Stimulated activated CD4-positive, alpha-beta T cell treated with anti-CD3 and anti-CD28 coated beads, TNF-alpha, amount 100 ng/mL, for 48 hours (primary cell): Measurements from ENCODE around the gene TTF1.

Experiments
- DNase-seq, 3 donors: peaks; one replicate each; pipeline ENCODE4 v3.0.0-alpha.2; 2020; ENCODE audit warnings: low read depth in 3 of 3

TTF1 gene, protein sequence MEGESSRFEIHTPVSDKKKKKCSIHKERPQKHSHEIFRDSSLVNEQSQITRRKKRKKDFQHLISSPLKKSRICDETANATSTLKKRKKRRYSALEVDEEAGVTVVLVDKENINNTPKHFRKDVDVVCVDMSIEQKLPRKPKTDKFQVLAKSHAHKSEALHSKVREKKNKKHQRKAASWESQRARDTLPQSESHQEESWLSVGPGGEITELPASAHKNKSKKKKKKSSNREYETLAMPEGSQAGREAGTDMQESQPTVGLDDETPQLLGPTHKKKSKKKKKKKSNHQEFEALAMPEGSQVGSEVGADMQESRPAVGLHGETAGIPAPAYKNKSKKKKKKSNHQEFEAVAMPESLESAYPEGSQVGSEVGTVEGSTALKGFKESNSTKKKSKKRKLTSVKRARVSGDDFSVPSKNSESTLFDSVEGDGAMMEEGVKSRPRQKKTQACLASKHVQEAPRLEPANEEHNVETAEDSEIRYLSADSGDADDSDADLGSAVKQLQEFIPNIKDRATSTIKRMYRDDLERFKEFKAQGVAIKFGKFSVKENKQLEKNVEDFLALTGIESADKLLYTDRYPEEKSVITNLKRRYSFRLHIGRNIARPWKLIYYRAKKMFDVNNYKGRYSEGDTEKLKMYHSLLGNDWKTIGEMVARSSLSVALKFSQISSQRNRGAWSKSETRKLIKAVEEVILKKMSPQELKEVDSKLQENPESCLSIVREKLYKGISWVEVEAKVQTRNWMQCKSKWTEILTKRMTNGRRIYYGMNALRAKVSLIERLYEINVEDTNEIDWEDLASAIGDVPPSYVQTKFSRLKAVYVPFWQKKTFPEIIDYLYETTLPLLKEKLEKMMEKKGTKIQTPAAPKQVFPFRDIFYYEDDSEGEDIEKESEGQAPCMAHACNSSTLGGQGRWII

DNA sequence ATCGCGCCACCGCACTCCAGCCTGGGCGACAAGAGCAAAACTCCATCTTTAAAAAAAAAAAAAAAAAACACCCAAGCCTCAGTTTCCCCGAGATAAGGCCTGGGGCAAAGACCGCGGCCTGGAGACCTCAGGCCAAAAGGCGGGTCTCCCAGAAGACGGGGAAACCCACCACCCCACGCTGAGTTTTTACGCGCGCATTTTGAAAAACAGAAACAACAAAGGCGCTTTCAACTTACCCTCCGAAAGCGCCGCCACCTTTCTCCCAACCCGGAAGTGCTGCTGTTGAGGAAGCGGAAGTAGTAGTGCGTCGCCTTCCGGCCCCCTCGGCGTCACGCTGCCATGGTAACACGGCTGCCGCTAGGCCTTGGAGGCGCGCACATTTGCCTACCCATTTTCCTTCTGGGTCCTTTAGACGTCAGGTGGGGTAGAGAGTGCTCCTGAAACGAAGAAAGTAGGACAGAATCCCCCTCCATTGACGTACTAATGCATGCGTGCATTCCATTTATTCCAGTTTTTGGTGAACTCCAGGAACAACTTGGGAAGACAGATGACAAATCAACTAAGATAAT is at the start of gene TTF1:
TTF1 (minus strand) TSS at position 287 of the 569 bp plus-strand sequence. CDS start 4,019 bp downstream, outside the sequence.
- peak; percentile 84 to 96 (median 87) for DNase-seq

DNA sequence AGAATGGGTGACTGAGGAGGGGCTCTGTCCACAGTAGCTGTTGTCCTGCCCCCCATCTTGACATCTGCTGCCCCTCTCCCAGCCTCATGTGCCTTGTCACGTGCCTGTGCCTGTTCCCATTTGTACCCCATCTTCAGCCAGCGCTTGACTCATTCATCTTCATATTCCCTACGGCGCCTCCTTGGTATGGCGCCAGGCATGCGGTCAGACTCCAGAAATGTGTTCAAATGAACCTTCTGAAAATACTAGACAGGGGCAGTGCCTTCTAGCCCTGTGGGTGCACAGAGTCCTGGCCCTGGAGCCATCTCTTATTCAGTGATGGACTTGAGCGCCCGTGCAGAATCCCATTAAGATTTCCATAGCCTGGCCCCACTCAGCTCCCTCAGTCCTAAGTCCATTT is 49.6 kb upstream of the TTF1 start:
- no peak for DNase-seq

DNA sequence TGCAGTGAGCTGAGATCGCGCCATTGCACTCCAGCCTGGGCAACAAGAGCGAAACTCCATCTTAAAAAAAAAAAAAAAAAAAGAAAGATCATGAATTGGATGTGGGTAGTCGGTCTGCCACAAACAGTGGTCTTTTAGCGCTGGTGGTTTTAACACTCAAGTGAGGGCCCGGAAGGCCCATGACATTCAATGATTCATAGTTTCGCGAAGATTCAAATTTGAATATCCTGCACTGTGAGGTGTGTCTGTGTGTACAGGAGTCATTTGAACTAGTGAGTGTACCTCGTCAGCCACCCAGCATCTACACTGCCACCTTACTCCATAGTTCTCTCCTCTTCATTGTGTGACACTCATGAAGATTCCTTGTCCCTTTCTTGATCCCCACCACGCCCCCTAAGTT is 44.6 kb upstream of the TTF1 start:
- DNase-seq: no peak

DNA sequence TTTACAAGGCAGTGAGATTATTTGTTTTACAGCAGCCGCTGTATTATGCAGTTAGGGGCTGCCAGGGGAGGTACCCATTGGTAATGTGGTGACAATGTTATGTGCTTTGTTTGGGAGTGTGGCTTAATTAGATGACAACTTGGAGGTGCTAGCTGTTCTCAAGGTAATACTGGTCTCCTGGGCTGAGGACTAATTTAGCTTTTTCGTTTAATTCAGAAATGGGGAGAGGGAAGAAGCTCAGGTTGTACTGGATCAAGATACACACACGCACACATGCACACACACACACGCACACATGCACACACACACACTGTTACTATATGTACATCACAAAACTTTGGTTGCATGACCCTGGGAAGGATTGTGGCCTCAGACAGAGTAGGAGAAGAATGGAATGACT is 41.3 kb upstream of the TTF1 start:
- DNase-seq: no peak

DNA sequence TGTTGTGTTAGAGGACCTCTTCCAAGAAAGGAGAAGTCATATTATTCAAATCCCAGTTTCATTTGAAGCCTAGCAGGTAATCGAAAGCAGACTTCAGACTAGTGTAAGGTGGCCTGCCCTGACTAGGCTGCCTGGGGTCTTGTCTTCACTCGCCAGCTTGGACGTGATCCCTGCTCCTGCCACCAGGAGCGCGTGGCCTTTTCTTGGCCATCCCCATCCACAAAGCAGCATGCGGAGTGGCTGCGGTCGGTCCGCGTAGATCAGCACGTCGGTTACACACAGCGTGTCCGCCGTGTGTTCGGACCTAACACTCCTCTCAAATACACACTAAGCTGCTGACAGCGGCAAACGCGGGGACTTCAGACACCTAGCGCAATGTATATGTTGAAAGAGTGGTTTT is 40.7 kb upstream of the TTF1 start:
- DNase-seq: no peak

DNA sequence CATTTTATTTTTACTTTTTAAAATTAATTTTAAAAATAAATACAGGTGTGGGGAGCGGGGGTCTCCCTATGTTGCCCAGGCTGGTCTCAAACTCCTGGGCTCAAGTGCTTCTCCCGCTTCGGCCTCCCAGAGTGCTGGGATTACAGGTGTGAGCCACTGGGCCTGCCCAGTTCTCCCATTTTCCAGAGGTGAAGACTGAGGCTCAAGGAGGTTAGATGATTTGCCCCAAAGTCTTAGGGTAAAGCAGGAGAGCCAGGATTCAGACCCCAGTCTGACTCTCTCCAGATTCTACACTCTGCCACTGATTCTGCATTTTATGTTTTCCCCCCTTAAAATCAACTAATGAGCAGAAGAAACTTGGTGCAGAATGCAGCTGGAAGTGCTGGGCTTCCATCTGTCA is 40.2 kb upstream of the TTF1 start:
- no peak for DNase-seq

DNA sequence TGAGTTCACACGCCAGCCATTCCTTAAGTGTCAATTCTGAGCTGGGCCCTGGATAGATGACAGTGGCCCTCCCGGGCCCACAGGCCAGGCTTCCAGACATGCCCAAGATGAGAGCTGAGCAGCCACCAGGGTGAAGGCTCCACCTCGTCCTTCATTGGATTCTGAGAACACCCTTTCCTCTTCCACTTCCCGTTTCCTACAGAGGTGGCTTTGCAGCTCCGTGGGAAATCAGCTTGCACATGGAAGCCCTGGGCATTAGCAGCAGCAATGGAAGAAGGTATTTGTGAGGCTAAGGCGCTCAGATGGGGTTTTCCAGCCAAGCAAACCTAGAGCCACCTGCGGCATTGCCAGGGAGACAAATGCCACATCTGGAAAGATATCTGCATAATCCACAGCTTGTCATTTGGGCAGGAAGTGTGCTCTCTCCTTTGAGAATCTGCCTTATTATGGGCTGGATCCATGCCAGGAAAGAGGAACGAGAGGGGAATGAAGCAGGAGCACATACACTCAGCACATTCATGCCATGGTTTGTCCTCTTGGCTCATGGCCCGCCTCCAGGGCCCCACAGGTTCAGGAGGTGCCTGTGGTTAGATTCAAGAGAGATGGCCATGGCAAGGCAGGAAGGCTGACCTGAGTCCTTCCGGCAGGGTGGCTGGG is 37.4 kb upstream of the TTF1 start:
- DNase-seq: no peak

DNA sequence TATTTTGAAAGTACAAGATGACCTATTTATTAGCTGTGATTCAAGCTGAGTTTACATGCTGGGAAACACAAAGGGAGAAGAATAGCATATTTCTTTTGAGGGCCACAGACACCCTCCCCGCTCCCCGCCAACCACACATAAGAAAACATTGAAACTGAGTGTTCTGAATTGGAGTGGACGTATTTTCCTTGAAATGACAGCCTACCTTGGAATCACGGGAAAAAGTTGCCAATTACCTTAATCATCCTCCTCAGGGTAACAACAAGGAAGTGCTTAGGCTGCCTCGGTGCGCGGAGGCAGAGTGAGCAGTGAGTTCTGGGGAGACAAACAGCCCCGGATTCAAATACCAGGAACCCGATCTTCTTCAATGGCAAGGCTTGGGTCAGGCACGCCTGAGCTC is 34.8 kb upstream of the TTF1 start:
- DNase-seq: no peak

DNA sequence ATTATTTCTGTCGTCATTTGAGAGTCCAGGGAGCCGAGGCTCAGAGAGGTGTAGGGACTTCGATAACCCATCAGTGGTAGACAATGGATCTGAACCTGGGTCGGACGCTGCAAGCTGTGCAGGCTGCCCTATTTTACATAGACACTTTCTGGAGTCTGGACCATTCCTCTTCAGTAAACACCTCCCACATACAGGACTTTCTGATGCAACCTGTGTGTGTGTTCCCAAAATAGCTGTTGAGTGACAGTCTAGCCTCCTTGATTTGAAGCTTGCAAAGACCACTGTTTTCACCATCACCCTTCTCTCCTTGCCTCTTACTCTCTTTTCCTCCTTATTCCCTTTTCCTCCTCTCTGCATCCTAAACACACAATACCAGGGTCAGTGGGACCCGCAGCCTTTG is 34.1 kb upstream of the TTF1 start:
- no peak for DNase-seq

DNA sequence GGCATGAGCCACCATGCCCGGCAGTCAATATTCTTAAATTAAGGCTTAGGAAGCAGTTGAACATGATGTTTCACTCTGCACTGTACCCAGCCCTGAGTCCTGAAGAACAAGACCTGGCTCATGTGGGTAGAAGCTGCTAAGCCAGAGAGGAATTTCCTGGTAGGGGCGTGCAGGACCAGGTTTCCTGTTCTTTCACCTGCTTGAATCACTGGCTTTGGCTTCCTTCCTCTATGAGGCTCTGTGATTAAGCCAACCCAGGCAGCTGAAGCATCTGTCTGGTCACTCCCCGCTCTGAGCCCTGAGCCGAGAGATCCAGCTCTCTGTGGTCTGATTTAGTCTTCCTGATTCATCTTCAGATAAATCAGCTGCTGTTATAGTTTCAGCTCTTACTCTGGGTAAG is 32.5 kb upstream of the TTF1 start:
- no peak for DNase-seq

DNA sequence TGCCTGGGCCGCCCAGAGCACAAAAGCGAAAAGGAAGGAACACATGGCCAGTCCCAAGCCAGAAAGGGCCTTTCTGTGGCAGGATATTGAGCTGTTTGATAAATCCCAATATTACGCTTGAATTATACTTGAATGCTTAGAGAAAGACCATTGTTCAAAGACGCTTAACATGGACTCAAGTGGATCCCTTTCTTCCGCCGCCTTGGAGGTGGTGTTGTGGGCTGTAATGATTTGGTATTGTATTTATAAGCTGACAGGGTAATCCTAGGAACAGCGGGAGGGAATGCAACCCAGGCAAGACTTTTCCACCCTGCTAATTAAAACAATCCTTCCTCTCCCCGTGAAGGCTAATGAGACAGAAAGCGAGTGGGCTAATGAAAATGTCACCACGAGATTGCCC is 28.2 kb upstream of the TTF1 start:
- no peak for DNase-seq

DNA sequence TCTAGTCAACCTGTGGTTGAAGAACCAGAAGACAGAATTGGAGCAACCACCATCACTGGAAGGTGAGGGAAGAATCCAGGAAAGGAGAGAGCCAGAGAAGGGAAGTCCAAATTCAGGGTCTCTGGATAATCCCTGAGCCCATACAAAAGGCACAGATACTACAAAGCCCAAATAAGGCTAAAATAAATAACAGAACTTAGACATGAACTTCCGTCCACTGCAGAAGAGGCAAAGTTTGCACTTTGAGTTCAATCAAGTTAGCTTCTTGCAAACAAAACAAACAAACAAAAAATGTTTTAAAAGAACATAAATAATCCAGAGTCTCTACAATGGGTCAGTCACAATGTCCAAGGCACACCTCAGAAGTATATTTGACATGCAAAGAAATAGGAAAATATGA is 24.4 kb upstream of the TTF1 start:
- no peak for DNase-seq

DNA sequence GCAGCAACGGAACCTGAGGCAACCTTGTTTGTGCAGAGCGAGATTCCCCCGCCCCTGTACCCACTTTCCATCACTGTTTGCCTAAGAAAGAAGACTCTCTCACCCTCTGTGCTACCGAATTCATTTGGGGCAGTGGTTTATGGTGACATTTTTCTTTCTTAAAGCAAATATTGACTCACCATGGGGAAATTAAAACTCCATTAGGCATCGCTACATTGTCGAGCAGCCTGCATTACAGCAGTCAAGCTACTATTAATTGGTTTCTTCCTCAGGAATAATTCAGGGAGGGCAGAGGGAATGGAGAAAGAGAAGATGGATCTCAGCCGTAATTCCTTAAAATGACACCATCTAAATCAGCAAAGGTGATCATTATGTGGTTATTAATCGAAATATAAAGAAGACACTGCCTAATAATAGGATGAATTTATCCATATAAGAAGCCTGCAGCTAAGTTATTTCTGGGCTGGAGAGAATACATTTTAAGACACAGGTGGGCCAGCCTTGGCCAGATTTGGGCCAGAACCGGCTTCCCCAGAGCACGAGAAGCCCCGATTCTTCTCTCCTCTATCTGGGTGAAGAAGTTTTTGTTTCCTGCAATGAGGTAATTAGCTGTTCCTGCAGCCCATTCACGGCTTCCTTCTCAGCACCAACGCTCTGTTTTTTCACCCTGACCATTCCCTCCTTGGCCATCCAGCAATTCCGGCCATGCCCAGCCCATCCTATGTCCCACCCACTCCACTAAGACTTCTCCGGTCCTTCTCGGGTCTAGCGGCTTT is 20.2 kb upstream of the TTF1 start:
- DNase-seq: no peak

DNA sequence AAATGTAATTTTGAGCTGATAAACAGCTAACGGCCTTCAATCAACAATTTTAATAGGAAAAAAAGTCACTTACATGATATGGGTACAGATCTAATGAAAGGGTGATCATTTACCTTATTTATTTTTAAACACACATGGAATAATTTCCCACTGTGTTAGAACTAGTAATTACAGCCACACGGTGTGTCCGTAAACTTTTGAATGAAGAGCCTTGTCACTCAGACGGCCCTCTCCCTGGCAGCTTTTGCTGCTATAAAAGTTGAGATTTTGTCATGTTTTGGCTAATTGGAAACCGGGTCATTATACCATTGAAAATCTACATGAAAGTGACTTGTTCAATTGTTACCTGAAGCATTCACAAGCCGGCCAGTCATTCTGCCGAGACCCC is 19.0 kb upstream of the TTF1 start:
- DNase-seq: no peak

DNA sequence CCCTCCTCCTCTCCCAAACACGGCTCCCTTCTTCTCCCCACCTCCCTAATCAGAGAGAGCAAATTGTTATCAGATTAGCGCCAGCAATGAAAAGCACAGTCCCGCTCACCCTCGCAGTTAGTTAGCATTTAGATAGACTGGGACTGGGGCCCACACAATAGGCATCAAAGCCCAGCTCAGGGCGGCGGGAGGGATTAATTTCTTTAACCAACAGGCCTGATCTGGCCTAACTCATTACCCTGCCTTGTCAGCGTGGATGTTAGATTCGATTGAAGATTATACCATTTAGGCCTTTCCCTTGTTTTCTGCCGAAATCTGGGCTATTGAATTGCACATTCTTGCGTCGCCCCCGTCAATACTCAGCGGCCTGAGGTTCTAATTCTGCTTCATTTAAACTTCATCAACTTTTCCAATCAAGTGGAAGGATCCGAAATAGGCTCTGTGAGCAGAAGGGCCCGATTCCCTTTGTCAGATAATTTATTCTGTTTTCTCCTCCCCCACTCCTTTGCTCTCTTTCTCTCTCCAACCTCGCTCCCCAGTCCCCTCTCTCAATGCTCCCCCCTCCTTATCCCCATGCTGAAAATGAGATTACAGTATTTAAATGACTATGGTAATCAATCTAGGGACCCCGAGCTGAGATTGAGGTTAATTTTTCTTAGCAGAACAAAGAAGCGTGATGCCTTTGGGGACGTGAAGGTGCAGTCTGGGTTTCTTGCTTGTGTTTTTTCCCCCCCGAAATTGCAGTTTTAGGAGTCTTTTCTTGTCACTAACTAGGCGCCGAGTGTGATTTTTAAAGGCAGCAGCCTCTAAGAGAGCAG is 18.4 kb upstream of the TTF1 start:
- DNase-seq: no peak

DNA sequence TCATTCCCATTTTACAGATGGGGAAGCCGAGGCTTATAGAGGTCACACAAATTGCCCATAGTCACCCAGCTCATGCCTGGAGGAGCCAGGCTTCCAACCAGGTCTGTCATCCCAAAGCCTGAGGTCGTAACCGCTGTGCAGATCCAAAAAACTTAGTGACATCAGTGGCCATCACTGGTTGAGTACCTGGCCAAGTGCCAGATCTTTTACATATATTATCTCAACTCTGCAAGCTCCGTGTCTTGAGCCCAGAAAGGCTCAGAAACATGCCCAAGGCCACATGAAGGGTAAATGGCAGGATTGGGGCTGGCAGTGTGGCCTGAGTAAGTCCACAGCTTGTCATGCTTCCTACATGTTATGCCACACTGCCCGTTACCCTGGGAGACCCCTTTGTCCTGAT is 16.9 kb upstream of the TTF1 start:
- DNase-seq: no peak

DNA sequence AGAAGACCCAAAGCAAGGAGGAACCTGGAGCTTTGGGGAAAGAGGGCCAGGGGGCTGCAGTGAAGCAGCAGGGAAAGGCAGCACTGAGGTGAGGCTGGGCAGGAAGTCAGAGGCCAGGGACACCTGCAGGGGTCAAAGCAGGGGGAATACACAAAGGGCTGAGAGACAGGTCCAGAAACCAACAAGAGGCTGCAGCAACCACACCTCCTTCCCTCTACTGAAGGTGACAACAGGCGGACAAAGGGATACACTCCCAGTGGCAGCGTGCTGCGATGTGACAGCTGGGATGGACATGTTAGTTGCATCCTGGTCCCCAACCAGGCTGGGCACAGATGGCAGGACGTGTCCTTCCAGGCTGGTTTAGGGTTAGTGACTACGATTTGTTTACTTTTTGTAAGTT is 15.9 kb upstream of the TTF1 start:
- no peak for DNase-seq

DNA sequence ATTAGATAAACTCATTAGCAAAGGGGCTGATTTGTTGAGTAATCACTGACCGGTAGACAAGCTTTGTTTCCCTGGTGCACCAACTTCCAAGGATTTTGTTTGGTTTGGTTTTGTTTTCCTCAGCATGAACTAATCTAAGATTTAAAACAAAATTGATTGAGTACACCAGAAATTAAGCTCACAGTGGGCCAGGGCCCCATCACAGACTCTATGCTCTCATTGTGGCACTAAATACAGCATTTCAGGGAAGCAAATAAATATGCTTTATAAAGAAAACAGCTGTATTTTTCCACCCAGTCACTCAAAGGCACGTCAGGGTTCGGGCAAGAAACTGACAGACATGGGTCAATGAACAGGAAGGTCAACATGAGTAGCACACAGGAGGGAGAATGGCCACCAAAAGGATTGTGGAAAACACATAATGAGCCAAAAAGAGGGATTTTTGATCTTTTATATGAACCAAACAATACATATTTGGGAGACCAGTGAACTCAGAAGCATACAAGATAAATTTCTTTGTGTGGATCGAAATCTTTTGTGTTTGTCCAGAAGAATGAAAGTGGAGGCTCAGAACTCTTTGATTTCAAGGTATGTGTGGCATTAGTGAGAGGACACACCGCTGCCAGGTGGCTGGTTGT is 12.2 kb upstream of the TTF1 start:
- no peak for DNase-seq

DNA sequence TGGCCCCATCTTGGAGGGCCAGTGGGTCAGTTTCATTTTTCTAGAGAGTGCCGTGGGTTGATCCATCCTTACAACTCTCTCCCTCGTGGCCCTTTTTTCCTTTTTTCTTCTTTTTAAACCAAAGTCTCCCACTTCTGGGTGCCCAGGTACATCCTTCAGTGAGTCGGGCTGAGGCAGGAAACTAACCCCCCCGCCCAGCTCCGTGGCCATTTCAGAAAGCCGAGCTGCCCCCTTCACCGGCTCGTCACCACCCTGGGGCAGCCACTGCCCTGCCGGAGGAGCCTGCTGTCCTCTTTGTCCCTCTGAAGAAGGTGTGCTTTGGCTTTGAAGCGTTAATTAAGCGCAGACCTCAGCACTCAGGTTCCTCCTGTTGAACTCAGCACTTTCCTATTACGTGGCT is 8.5 kb upstream of the TTF1 start:
- DNase-seq: no peak

DNA sequence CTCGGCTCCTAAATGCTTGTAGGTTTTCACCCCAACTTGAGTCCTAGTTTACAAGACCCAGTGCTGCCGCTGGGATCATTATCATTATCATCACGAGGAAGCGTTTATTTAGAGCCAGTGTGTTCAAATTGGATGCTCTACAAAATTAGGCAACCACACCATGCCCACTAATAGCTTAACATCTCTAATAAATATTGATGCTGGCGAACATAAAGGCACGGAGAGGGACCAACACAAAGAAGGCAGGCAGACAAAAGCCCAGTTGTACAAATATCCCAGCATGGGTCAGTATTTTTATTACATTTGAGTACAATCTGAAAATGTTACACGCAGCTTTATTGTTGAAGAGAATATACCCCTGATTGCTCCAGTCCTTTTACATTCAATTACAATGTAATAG is 8.1 kb upstream of the TTF1 start:
- DNase-seq: no peak
